ENCODE results near the gene ATP5MK. TPM values are rescaled to one million over a fixed set of nuclear protein-coding genes. Genes with fewer than 3 reads are reported as not detected.
"Not testable (repeated sequence)": the region's sequence is repeated elsewhere in the genome, so short reads cannot be mapped to it uniquely, and the experiment has no call there.

ATP5MK gene
- total and polyA plus RNA-seq, 9 donors = 219 to 543 (median 250) TPM

DNA sequence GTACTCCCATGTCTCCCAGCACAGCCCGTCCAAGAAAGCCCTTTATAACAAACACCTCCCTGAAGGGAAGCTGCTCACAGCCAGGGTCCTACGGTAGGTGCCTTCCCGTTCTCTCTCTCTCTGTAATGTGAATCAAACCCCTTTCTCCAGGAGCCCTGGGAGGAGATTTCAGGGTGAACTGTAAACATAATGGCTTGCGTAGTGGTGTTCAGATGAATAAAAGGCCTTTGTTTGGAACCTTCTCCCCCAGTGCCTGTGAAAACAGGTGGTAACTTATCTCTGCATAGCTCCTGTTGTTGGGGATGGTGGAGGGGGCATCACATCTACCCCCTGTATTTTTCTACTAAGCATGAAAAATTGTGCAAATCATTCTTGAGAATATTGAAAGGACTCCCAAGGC is 43.5 kb upstream of the ATP5MK start:
- no peak for DNase-seq
- Histone ChIP-seq H3K4me1 (ENCODE audit: control insufficient read depth, insufficient read depth, low read length) (peaks cover 15% of the 10 kb centered on the region), H3K36me3 (ENCODE audit: control insufficient read depth, insufficient read depth, low read length) (peaks cover 88% of the 10 kb centered on the region), H3K9me3 (replicated peaks; ENCODE audit: control insufficient read depth, low read depth, low read length) (no peaks in the 10 kb centered on the region), H3K27ac (ENCODE audit: low read length) (no peak overlapping the region), H3K4me3 (ENCODE audit: low read length) (no peak overlapping the region), H3K27me3 (ENCODE audit: control insufficient read depth, insufficient read depth, low read length) (no peaks in the 10 kb centered on the region)
- no CpG with 5 or more reads among the region's 4 CpGs for WGBS (ENCODE audit: insufficient coverage)

DNA sequence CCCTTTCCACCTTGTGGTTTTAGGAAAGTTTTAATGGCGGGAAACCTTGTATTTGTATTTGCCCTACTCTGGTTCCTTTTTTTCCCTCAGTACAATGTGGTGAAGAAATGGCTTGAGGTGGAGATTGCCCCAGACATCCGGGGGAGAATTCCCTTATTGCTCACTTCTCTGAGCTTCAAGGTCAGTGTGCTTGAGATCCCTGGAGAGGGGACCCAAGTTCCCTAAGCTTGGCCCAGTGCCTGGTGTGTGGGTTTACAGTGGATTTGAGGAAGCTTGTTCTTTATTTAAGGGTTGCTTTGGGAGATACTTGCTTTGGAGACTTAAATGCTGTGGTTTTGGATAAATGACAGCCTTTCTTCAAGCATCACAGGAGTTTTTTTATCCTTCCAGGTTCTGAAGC is 37.6 kb upstream of the ATP5MK start:
- peaks cover 66% of the 10 kb centered on the region for H3K36me3 ChIP-seq (ENCODE audit: control insufficient read depth, insufficient read depth, low read length)
- no peaks in the 10 kb centered on the region for H3K9me3 ChIP-seq (replicated peaks; ENCODE audit: control insufficient read depth, low read depth, low read length)
- no peak overlapping the region for H3K27ac ChIP-seq (ENCODE audit: low read length)
- H3K4me3 ChIP-seq (ENCODE audit: low read length) = no peak overlapping the region
- DNase-seq = peak; percentile 38
- no peaks in the 10 kb centered on the region for H3K27me3 ChIP-seq (ENCODE audit: control insufficient read depth, insufficient read depth, low read length)
- H3K4me1 ChIP-seq (ENCODE audit: control insufficient read depth, insufficient read depth, low read length) = no peaks in the 10 kb centered on the region
- 80% methylated on average over 1 of the region's 2 CpGs for WGBS (ENCODE audit: insufficient coverage)

DNA sequence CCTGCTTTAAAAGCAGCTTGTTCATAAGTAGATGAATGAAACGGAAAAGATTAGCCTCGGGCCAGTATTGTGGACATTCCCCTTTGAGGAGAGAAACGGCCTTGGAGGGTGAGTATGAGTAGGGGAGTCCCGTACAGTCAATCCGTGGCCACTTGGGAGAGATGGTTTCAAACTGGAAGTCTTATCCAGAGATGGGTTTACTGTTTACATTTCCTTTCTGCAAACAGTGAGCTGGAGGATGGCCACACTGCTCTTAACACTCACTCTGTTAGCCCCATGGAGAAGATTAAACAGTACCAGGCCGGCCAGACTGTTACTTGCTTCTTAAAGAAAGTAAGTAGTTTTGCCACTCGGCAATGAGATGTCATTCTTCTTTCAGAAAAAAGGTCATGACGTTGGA is 35.6 kb upstream of the ATP5MK start:
- Histone ChIP-seq H3K9me3 (replicated peaks; ENCODE audit: control insufficient read depth, low read depth, low read length) (no peaks in the 10 kb centered on the region), H3K27ac (ENCODE audit: low read length) (no peak overlapping the region), H3K27me3 (ENCODE audit: control insufficient read depth, insufficient read depth, low read length) (no peaks in the 10 kb centered on the region), H3K36me3 (ENCODE audit: control insufficient read depth, insufficient read depth, low read length) (peaks cover 64% of the 10 kb centered on the region), H3K4me1 (ENCODE audit: control insufficient read depth, insufficient read depth, low read length) (no peaks in the 10 kb centered on the region), H3K4me3 (ENCODE audit: low read length) (no peak overlapping the region)
- 82% methylated on average over 8 of the region's 8 CpGs for WGBS (ENCODE audit: insufficient coverage)
- no peak for DNase-seq

DNA sequence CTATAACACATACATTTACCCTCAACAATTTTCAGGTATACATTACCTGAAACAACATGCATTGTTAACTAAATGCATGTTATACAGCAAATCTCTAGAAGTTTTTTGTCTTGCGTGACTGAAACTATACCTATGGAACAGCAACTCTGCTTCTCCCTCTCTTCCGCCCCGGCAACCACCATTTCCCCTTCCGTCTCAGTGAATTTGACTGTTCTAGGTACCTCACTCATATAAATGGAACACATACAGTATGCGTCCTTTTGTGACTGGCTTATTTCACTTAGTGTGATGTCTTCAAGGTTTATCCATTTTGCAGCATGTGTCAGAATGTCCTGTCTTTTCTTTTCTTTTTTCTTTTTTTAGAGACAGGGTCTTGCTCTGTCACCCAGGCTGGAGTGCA is 33.4 kb upstream of the ATP5MK start:
- peaks cover 67% of the 10 kb centered on the region for H3K36me3 ChIP-seq (ENCODE audit: control insufficient read depth, insufficient read depth, low read length)
- WGBS (ENCODE audit: insufficient coverage) = 100% methylated on average over 1 of the region's 5 CpGs
- DNase-seq = no peak

DNA sequence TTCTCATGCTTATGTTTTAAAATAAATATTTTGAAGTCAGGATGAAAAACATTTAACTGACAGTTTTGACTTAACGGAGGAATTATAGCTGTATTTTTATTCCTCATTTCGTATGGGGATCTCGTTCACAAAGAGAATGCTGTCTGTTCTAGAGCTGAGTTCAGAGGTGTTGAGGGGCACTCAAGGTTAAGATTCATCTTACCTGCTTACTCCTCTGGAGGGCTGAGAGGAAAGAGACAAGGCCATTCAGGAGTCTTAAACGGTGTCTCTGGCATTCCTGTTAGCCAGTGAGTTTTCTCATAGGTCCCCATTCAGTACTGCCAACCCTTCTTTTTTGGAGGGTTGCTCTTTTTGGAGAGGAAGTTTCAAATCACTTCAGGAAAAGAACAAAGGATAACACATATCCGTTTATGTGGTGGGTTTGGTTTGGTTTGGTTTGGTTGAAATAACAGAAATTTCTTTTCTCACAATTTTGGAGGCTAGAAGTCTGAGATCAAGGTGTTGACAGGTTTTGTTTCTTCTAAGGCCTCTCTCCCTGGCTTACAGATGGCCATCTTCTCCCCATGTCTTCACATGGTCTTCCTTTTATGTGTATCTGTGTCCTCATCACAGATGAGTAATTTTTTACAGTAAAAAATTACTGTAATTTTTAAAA is 32.8 kb upstream of the ATP5MK start:
- no peak for DNase-seq
- Histone ChIP-seq H3K4me3 (ENCODE audit: low read length) (no peak overlapping the region), H3K27me3 (ENCODE audit: control insufficient read depth, insufficient read depth, low read length) (no peaks in the 10 kb centered on the region), H3K36me3 (ENCODE audit: control insufficient read depth, insufficient read depth, low read length) (peaks cover 66% of the 10 kb centered on the region), H3K27ac (ENCODE audit: low read length) (no peak overlapping the region), H3K4me1 (ENCODE audit: control insufficient read depth, insufficient read depth, low read length) (no peaks in the 10 kb centered on the region), H3K9me3 (replicated peaks; ENCODE audit: control insufficient read depth, low read depth, low read length) (no peaks in the 10 kb centered on the region)
- 89% methylated on average over 3 of the region's 5 CpGs for WGBS (ENCODE audit: insufficient coverage)

More for the DNA sequence above, 33.4 kb upstream of the ATP5MK start:
- H3K4me3 ChIP-seq (ENCODE audit: low read length) = no peak overlapping the region
- no peaks in the 10 kb centered on the region for H3K4me1 ChIP-seq (ENCODE audit: control insufficient read depth, insufficient read depth, low read length)
- H3K27me3 ChIP-seq (ENCODE audit: control insufficient read depth, insufficient read depth, low read length) = no peaks in the 10 kb centered on the region
- H3K27ac ChIP-seq (ENCODE audit: low read length) = no peak overlapping the region
- no peaks in the 10 kb centered on the region for H3K9me3 ChIP-seq (replicated peaks; ENCODE audit: control insufficient read depth, low read depth, low read length)

DNA sequence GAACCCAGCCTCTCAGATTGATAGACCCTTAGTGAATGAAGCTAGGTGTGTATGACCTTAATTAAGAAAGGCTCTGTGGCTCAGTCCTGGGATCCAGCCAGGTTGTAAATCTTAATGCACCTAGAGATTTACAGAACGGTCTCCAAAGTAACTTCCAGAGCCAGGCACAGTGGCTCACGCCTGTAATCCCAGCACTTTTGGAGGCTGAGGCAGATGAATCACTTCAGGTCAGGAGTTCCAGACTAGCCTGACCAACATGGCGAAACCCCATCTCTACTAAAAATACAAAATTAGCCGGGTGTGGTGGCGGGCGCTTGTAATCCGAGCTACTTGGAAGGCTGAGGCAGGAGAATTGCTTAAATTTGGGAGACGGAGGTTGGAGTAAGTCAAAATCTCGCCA is 31.6 kb upstream of the ATP5MK start:
- WGBS (ENCODE audit: insufficient coverage) = 63% methylated on average over 3 of the region's 9 CpGs
- Histone ChIP-seq H3K9me3 (replicated peaks; ENCODE audit: control insufficient read depth, low read depth, low read length) (no peaks in the 10 kb centered on the region), H3K4me1 (ENCODE audit: control insufficient read depth, insufficient read depth, low read length) (no peaks in the 10 kb centered on the region), H3K4me3 (ENCODE audit: low read length) (no peak overlapping the region), H3K27me3 (ENCODE audit: control insufficient read depth, insufficient read depth, low read length) (no peaks in the 10 kb centered on the region), H3K27ac (ENCODE audit: low read length) (no peak overlapping the region), H3K36me3 (ENCODE audit: control insufficient read depth, insufficient read depth, low read length) (peaks cover 67% of the 10 kb centered on the region)
- no peak for DNase-seq

DNA sequence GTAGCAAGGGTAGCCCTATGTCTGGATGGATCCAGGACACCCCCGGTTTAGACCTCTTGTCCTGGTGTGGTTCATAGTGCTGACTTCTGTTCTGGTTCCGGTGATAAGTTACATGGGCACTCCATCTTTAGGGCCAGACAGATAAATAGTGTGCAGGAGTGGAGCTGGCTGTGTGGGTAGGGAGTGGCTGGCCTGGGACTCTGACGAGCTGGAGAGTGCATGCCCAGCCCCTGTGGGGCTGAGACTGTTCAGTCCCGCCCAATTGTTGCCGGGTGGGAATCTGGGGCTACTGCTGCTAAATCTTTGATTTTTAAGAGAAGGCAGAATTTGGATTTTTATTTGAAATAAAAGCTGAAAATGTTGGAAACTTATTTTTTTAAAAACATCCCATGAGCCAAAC is 27.5 kb upstream of the ATP5MK start:
- peaks cover 84% of the 10 kb centered on the region for H3K36me3 ChIP-seq (ENCODE audit: control insufficient read depth, insufficient read depth, low read length)
- no peaks in the 10 kb centered on the region for H3K27me3 ChIP-seq (ENCODE audit: control insufficient read depth, insufficient read depth, low read length)
- DNase-seq = no peak

DNA sequence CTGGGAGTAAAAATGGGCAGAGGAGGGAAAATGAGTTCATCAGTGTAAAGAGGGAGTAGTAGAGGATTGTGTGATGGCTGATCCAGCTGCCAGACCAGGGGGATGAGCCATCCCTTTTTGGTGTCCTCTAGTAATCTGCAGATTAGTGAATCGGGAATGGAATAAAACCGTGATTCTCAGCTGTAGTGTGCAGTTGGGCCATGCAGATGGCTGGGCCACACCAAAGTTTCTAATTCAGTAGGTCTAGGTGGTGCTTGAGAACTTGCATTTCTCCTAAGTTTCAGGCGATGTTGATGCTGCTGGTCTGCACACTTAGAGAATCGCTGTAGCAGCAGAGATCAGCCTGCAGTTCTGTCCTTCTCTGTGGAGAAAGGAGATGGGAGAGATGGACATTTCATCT is 22.8 kb upstream of the ATP5MK start:
- Histone ChIP-seq H3K27ac (ENCODE audit: low read length) (no peak overlapping the region), H3K4me1 (ENCODE audit: control insufficient read depth, insufficient read depth, low read length) (no peaks in the 10 kb centered on the region), H3K9me3 (replicated peaks; ENCODE audit: control insufficient read depth, low read depth, low read length) (no peaks in the 10 kb centered on the region), H3K36me3 (ENCODE audit: control insufficient read depth, insufficient read depth, low read length) (peaks cover 90% of the 10 kb centered on the region), H3K4me3 (ENCODE audit: low read length) (no peak overlapping the region), H3K27me3 (ENCODE audit: control insufficient read depth, insufficient read depth, low read length) (no peaks in the 10 kb centered on the region)
- 85% methylated on average over 2 of the region's 4 CpGs for WGBS (ENCODE audit: insufficient coverage)
- DNase-seq = no peak

More for the DNA sequence above, 27.5 kb upstream of the ATP5MK start:
- Histone ChIP-seq H3K9me3 (replicated peaks; ENCODE audit: control insufficient read depth, low read depth, low read length) (no peaks in the 10 kb centered on the region), H3K4me3 (ENCODE audit: low read length) (no peak overlapping the region), H3K27ac (ENCODE audit: low read length) (no peak overlapping the region), H3K4me1 (ENCODE audit: control insufficient read depth, insufficient read depth, low read length) (no peaks in the 10 kb centered on the region)
- WGBS (ENCODE audit: insufficient coverage) = 76% methylated on average over 4 of the region's 5 CpGs

DNA sequence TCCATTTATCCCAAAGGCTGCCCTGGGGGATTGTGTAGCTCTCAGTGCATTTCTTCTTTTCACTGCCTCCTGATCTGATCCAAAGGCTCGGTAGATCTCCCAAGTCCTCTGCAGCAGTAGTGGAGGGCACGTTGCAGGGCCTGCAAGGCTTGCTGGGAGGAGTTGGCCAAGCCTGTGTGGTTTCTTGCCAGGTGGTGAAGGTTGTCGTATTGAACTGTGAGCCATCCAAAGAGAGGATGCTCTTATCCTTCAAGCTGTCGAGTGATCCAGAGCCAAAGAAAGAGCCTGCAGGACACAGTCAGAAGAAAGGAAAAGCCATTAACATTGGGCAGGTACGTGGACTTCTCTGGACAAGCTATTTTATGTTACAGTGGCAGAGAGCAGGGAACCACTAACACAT is 21.3 kb upstream of the ATP5MK start:
- Histone ChIP-seq H3K27me3 (ENCODE audit: control insufficient read depth, insufficient read depth, low read length) (no peaks in the 10 kb centered on the region), H3K9me3 (replicated peaks; ENCODE audit: control insufficient read depth, low read depth, low read length) (no peaks in the 10 kb centered on the region), H3K4me3 (ENCODE audit: low read length) (no peak overlapping the region), H3K36me3 (ENCODE audit: control insufficient read depth, insufficient read depth, low read length) (peaks cover 90% of the 10 kb centered on the region), H3K27ac (ENCODE audit: low read length) (no peak overlapping the region), H3K4me1 (ENCODE audit: control insufficient read depth, insufficient read depth, low read length) (no peaks in the 10 kb centered on the region)
- DNase-seq = no peak
- WGBS (ENCODE audit: insufficient coverage) = 88% methylated on average over 5 of the region's 5 CpGs

DNA sequence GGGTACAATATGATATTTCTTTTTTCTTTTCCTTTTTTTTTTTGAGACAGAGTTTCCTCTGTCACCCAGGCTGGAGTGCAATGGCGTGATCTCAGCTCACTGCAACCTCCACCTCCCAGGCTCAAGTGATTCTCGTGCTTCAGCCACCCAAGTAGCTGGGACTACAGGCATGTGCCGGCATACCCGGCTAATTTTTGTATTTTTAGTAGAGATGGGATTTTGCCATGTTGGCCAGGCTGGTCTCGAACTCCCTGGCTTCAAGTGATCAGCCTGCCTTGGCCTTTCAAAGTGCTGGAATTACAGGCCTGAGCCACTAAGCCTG is 20.8 kb upstream of the ATP5MK start:
- WGBS (ENCODE audit: insufficient coverage) = 100% methylated on average over 1 of the region's 5 CpGs
- H3K4me1 ChIP-seq (ENCODE audit: control insufficient read depth, insufficient read depth, low read length); H3K4me3 ChIP-seq (ENCODE audit: low read length); H3K27ac ChIP-seq (ENCODE audit: low read length); DNase-seq; H3K9me3 ChIP-seq (replicated peaks; ENCODE audit: control insufficient read depth, low read depth, low read length); H3K27me3 ChIP-seq (ENCODE audit: control insufficient read depth, insufficient read depth, low read length): not testable (repeated sequence)
- H3K36me3 ChIP-seq (ENCODE audit: control insufficient read depth, insufficient read depth, low read length) = peaks cover 90% of the 10 kb centered on the region

Measured in muscle of leg (tissue), 11 donors.